ENCODE data around the gene DCBLD2.

GRCh38 chr3:98778852-98779413 lies 122.6 kb downstream of the DCBLD2 start:
- TF ChIP-seq CTCF (conservative IDR thresholded peaks at IDR 0.05; ENCODE audit: low read length): no peak
- no peak for TF ChIP-seq EZH2phosphoT487 (IDR thresholded peaks at IDR 0.05; ENCODE audit: borderline replicate concordance, low read depth, low read length)

All from OCI-LY7 (cell line).